ENCODE measurements around the gene ELFN1. TPM values are rescaled to one million over a fixed set of nuclear protein-coding genes. Genes with fewer than 3 reads are reported as not detected.

ELFN1 gene
- polyA plus RNA-seq, 4 donors: 11.9 to 19.6 (median 13.4) TPM

GRCh38 chr7:1737956-1738355, 67.9 kb downstream of the ELFN1 start:
- DNase-seq (ENCODE audit: low read depth in 4 of 4, low spot score in 3 of 4): no peak

DNA sequence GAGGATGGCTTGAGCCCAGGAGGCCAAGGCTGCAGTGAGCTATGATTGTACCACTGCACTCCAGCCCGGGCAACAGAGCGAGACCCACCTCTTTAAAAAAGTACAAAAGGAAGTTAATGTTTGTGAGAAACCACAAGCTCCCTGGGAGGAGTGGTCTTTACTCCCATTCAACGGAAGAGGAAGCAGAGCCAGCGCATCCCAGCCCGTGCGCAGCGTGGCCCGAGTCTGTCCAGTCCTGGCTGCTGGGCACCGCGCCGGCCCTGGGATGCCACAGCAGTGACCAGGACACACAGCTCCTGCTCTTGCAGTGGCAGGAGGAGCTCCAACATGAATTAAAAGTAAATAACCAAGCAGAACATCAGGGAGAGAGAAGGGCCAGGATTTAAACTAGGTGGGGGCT, 68.4 kb downstream of the ELFN1 start:
- DNase-seq (ENCODE audit: low read depth in 4 of 4, low spot score in 3 of 4): no peak

DNA sequence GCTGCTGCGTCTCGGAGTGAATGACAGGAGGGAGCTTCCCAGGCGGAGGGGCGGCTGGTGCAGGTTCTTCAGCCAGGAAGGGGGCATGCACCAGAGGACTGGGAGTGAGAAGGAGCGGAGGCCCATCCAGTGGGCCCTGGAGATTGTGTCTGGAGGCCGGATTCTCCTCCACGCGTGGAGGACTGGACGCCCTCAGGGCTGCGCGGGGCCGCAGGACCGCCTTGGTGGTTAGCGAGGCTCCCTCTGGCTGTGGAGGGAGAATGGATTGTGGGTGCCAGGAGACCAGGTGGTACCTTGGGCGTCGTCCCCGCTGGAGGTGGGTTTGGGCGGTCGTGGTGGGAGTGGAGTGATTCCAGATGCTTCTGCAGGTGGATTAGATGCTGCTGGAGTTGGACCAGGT, 68.9 kb downstream of the ELFN1 start:
- DNase-seq (ENCODE audit: low read depth in 4 of 4, low spot score in 3 of 4): no peak

DNA sequence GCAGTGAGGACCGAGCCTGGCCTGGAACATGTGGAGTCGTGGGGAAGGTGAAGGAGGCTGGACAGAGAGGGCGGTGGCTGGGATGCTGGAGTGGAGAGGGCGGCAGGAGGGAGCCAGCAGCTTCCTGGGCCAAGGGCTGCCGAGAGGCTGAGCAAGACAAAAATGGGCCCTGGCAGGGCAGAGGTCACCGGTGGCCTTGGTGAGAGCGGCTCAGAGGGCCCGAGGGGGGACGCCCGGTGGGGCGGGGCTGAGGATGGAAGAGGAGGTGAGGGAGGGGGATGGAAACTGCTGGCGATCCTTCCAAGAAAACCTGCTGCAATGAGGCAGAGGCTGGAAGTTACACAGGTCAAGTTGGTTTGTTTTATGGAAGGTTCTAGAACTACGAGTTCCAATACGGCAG, 69.5 kb downstream of the ELFN1 start:
- no peak for DNase-seq (ENCODE audit: low read depth in 4 of 4, low spot score in 3 of 4)

GRCh38 chr7:1740214-1740613, 70.1 kb downstream of the ELFN1 start:
- no peak for DNase-seq (ENCODE audit: low read depth in 4 of 4, low spot score in 3 of 4)

- no peak for DNase-seq (ENCODE audit: low read depth in 4 of 4, low spot score in 3 of 4)
These were observed 71.2 kb downstream of the ELFN1 start for GRCh38 chr7:1741246-1741645.

GRCh38 chr7:1741751-1742554, 71.9 kb downstream of the ELFN1 start:
- no peak for DNase-seq (ENCODE audit: low read depth in 4 of 4, low spot score in 3 of 4)

DNA sequence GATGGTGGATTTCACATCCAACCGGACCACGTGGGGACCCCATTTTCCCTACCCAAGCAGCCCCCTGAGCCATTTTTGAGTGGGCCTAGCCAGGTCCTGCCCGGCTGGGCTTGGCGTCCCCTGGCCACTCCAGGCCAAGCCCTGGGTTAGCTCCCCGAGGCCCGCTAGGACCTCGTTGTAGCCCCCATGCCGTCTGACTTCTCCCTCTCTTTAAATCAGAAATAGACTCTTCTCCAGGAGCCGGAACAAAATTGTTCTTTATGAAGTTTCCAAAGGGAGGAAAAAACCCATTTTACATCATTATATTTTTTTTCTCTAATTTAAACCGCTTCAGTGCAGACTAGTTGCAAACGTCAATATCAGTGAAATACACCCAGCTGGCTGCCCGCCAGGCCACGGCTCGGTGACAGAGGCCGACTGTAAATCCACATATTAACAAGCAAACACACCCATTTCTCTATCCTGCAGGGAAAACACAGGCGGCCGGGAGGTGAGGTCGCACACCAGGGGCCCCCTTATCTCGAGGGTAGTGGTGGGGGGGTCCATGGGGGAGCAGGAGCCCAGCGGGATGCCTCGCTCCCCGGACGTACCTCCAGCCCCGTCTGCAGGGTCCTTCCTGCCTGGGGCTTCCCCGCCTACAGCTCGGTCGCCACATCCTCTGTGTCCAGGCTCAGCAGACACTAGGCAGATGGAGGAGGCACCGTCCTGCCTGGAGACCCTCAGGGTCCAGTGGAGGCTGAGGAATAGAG, 72.7 kb downstream of the ELFN1 start:
- peak; percentile 41 to 65 (median 56) for DNase-seq (ENCODE audit: low read depth in 4 of 4, low spot score in 3 of 4)

DNA sequence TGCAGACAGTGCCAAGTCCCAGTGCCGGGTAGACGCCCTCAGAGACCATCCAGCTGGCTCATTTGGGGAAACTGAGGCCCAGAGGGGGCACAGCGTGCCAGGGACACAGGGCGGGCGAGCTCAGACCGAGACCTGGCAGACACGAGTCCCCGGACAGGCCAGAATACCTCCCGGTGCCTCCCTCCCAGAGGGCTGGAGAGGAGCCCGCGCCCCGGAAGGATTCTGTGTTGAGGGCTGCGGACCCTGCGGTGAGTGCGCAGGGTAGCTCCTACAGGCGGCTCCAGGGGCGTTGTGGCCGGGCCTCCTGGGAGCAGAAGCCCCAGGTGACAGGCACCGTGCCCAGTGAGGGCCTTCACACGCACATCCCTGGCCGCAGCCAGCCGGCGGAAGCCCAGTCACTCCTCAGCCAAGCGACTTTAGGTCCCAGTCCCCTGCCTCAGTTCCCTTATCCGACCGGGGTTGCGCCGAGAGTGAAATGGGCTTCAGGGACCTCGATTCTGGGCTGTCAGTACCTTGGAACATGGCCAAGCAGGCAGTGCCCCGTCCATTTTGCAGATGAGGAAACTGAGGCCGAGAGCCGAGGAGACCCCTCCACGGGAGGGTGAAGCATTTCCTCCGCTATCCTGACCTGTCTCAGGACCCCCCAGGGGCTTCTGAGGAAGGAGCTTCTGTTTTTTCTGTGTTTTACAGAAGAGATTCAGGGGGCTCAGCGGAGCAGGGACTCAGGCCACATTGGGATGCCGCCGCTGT, 73.6 kb downstream of the ELFN1 start:
- no peak for DNase-seq (ENCODE audit: low read depth in 4 of 4, low spot score in 3 of 4)

DNA sequence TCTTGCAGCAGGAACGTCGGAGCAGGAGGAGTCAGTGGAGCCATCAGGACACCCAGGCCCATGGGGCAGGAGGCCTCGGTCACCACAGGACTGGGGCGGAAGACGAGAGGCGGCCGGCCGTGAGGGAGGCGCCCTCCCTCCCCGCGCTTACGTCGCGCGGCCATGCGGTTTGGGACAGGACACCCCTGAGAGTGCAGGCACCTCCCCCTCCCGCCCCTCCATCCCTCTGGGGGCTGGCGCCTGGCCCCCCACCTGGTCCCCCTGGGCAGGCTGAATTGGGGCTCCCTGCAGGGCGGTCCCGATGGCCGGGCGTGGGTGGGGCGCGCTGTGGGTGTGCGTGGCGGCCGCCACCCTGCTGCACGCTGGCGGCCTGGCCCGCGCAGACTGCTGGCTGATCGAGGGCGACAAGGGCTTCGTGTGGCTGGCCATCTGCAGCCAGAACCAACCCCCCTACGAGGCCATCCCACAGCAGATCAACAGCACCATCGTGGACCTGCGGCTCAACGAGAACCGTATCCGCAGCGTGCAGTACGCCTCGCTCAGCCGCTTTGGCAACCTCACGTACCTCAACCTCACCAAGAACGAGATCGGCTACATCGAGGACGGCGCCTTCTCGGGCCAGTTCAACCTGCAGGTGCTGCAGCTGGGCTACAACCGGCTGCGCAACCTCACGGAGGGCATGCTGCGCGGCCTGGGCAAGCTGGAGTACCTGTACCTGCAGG, 74.4 kb downstream of the ELFN1 start:
- no peak for DNase-seq (ENCODE audit: low read depth in 4 of 4, low spot score in 3 of 4)

DNA sequence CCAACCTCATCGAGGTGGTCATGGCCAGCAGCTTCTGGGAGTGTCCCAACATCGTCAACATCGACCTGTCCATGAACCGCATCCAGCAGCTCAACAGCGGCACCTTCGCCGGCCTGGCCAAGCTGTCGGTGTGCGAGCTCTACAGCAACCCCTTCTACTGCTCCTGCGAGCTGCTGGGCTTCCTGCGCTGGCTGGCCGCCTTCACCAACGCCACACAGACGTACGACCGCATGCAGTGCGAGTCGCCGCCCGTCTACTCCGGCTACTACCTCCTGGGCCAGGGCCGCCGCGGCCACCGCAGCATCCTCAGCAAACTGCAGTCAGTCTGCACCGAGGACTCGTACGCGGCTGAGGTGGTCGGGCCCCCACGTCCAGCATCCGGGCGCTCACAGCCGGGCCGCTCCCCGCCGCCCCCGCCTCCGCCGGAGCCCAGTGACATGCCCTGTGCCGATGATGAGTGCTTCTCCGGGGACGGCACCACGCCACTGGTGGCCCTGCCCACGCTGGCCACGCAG, 75.0 kb downstream of the ELFN1 start:
- DNase-seq (ENCODE audit: low read depth in 4 of 4, low spot score in 3 of 4): no peak

DNA sequence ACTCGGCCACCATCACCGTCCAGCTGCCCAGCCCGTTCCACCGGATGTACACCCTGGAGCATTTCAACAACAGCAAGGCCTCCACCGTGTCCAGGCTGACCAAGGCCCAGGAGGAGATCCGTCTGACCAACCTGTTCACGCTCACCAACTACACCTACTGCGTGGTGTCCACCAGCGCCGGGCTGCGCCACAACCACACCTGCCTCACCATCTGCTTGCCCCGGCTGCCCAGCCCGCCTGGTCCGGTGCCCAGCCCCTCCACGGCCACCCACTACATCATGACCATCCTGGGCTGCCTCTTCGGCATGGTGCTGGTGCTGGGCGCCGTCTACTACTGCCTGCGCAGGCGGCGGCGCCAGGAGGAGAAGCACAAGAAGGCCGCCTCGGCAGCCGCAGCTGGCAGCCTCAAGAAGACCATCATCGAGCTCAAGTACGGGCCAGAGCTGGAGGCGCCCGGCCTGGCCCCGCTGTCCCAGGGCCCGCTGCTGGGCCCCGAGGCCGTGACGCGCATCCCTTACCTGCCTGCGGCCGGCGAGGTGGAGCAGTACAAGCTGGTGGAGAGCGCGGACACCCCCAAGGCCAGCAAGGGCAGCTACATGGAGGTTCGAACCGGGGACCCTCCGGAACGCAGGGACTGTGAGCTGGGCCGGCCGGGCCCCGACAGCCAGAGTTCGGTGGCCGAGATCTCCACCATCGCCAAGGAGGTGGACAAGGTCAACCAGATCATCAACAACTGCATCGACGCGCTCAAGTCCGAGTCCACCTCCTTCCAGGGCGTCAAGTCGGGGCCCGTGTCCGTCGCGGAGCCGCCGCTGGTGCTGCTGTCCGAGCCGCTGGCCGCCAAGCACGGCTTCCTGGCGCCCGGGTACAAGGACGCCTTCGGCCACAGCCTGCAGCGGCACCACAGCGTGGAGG, 75.8 kb downstream of the ELFN1 start:
- DNase-seq (ENCODE audit: low read depth in 4 of 4, low spot score in 3 of 4): no peak

DNA sequence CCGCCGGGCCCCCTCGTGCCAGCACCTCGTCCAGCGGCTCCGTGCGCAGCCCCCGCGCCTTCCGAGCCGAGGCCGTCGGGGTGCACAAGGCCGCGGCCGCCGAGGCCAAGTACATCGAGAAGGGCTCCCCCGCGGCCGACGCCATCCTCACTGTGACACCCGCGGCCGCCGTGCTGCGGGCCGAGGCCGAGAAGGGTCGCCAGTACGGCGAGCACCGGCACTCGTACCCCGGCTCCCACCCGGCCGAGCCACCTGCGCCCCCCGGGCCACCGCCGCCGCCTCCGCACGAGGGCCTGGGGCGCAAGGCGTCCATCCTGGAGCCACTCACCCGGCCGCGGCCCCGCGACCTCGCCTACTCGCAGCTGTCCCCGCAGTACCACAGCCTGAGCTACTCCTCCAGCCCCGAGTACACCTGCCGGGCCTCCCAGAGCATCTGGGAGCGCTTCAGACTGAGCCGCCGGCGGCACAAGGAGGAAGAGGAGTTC, 76.5 kb downstream of the ELFN1 start:
- no peak for DNase-seq (ENCODE audit: low read depth in 4 of 4, low spot score in 3 of 4)

- DNase-seq (ENCODE audit: low read depth in 4 of 4, low spot score in 3 of 4): no peak
These were observed 77.1 kb downstream of the ELFN1 start for GRCh38 chr7:1747004-1747801.

DNA sequence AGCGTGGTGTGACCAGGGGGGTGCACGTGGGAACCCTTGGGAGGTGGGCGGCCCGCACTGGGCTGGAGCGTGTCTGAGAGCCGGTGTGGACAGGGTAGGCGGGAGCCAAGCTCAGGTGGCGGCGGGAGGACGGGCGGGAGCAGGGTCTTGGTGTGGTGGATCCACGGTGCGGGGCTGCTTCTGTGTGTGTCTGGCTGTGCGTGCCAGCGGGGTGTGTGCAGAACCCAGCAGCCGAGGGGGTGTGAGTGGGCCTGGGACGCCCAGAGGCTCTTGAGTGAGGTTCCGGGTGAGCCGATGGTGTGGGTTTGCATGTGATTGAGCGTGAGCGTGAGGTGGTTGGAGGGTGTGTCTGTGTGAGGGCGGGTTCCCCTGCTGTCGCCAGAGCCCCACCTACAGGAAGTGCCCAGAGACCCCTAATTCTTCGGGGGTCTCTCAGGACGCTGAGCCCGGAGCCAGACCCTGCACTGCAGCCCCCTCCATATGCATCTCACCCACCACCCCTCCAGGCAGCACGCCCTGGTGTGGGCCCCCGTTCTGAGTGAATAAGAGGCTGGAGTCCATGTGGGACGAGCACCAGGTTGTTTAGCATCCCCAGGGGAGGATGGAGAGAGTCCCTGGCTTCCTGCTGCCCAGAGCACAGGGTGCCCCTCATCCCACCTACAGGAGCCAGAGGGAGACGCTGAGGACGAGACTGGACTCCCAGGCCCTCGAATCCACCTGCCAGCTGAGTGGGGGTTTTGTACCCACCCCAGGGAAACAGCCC, 78.2 kb downstream of the ELFN1 start:
- DNase-seq (ENCODE audit: low read depth in 4 of 4, low spot score in 3 of 4): no peak

- no peak for DNase-seq (ENCODE audit: low read depth in 4 of 4, low spot score in 3 of 4)
These were observed 78.7 kb downstream of the ELFN1 start for GRCh38 chr7:1748839-1749173.

DNA sequence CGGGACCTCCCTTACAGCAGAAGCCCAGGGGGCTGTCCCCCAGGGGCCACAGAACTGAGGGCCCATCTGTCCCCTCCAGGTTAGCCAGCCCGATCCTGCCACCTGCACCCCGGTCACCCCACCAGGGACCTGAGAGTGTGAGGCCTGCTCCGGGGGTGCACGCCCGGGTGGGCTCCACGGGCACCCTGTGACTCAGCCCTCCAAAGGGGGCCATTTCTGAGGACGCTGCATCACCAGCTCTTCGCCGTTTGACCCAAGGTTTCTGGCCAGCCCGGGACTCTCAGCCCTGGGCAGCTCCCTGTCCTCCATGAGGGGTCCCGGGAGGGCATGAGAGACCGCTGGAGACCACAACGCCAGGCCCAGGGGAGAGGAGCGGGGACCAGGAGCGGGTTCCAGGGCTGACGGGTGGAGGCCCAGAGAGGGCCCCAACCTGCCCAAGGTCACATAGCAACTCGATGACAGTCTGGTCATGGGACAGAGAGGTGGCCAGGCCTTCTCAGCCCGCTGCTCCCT, 79.3 kb downstream of the ELFN1 start:
- no peak for DNase-seq (ENCODE audit: low read depth in 4 of 4, low spot score in 3 of 4)
